ENCODE measurements around the gene CIPC.

Gene CIPC

GRCh38 chr14:77102154-77102553, 4.1 kb downstream of the CIPC start:
- DNase-seq (ENCODE audit: low read depth in 2 of 2), result no peak

- no peak for DNase-seq (ENCODE audit: low read depth in 2 of 2)
These were observed 5.4 kb downstream of the CIPC start for GRCh38 chr14:77103475-77103874.

- DNase-seq (ENCODE audit: low read depth in 2 of 2), result no peak
These were observed 5.9 kb downstream of the CIPC start for GRCh38 chr14:77103951-77104350.

- DNase-seq (ENCODE audit: low read depth in 2 of 2), result no peak
These were observed 6.3 kb downstream of the CIPC start for GRCh38 chr14:77104393-77104792.

GRCh38 chr14:77105145-77105939, 7.3 kb downstream of the CIPC start:
- no peak for DNase-seq (ENCODE audit: low read depth in 2 of 2)

- DNase-seq (ENCODE audit: low read depth in 2 of 2), result no peak
These were observed 8.6 kb downstream of the CIPC start for GRCh38 chr14:77106666-77107065.

GRCh38 chr14:77107228-77107627, 9.2 kb downstream of the CIPC start:
- DNase-seq (ENCODE audit: low read depth in 2 of 2), result no peak

- no peak for DNase-seq (ENCODE audit: low read depth in 2 of 2)
These were observed 10.7 kb downstream of the CIPC start for GRCh38 chr14:77108753-77109152.

- DNase-seq (ENCODE audit: low read depth in 2 of 2), result no peak
These were observed 11.6 kb downstream of the CIPC start for GRCh38 chr14:77109656-77110055.

- no peak for DNase-seq (ENCODE audit: low read depth in 2 of 2)
These were observed 12.2 kb downstream of the CIPC start for GRCh38 chr14:77110286-77110685.

- no peak for DNase-seq (ENCODE audit: low read depth in 2 of 2)
These were observed 13.0 kb downstream of the CIPC start for GRCh38 chr14:77111021-77111420.

GRCh38 chr14:77113644-77114043, 15.6 kb downstream of the CIPC start:
- DNase-seq (ENCODE audit: low read depth in 2 of 2), result no peak

GRCh38 chr14:77114609-77115008, 16.6 kb downstream of the CIPC start:
- no peak for DNase-seq (ENCODE audit: low read depth in 2 of 2)

- no peak for DNase-seq (ENCODE audit: low read depth in 2 of 2)
These were observed 18.2 kb downstream of the CIPC start for GRCh38 chr14:77116172-77116817.

GRCh38 chr14:77119851-77120250, 21.8 kb downstream of the CIPC start:
- no peak for DNase-seq (ENCODE audit: low read depth in 2 of 2)

- no peak for DNase-seq (ENCODE audit: low read depth in 2 of 2)
These were observed 23.0 kb downstream of the CIPC start for GRCh38 chr14:77120771-77121743.

GRCh38 chr14:77122526-77123125, 24.6 kb downstream of the CIPC start:
- no peak for DNase-seq (ENCODE audit: low read depth in 2 of 2)

- DNase-seq (ENCODE audit: low read depth in 2 of 2), result no peak
These were observed 25.6 kb downstream of the CIPC start for GRCh38 chr14:77123381-77124325.

GRCh38 chr14:77124345-77125280, 26.6 kb downstream of the CIPC start:
- no peak for DNase-seq (ENCODE audit: low read depth in 2 of 2)
